NCI-H526 treated with DMSO at 0.1 percent for 48 hours (cell line): ENCODE data around the gene PRSS56.

Source experiments
- DNase-seq: peaks from one replicate; lab custom pipeline; 2025; lab: John Stamatoyannopoulos, UW

Gene PRSS56

GRCh38 chr2:232486558-232487384 lies 33.4 kb upstream of the PRSS56 start:
- DNase-seq = no peak

- no peak for DNase-seq
Observed at GRCh38 chr2:232487385-232488096, 32.6 kb upstream of the PRSS56 start, which contains the start of gene ECEL1. Gene ECEL1 (minus strand): TSS chr2:232487834. CDS start chr2:232486653, 1,181 bp downstream.

- DNase-seq = no peak
Observed at GRCh38 chr2:232488097-232488711, 32.0 kb upstream of the PRSS56 start.

- no peak for DNase-seq
Observed at GRCh38 chr2:232488721-232489300, 31.4 kb upstream of the PRSS56 start.

- DNase-seq = no peak
Observed at GRCh38 chr2:232489516-232490220, 30.5 kb upstream of the PRSS56 start.

GRCh38 chr2:232490221-232491138 lies 29.7 kb upstream of the PRSS56 start:
- DNase-seq = no peak

GRCh38 chr2:232491139-232491780 lies 28.9 kb upstream of the PRSS56 start:
- no peak for DNase-seq

GRCh38 chr2:232492236-232492848 lies 27.8 kb upstream of the PRSS56 start:
- no peak for DNase-seq

GRCh38 chr2:232492963-232493700 lies 27.1 kb upstream of the PRSS56 start:
- no peak for DNase-seq

GRCh38 chr2:232493701-232494474 lies 26.3 kb upstream of the PRSS56 start:
- DNase-seq = no peak

- DNase-seq = no peak
Observed at GRCh38 chr2:232494542-232494941, 25.6 kb upstream of the PRSS56 start.

- DNase-seq = no peak
Observed at GRCh38 chr2:232495292-232495691, 24.9 kb upstream of the PRSS56 start.

- DNase-seq = no peak
Observed at GRCh38 chr2:232496501-232497270, 23.5 kb upstream of the PRSS56 start.

GRCh38 chr2:232497348-232497747 lies 22.8 kb upstream of the PRSS56 start:
- DNase-seq = no peak

GRCh38 chr2:232498452-232498851 lies 21.7 kb upstream of the PRSS56 start:
- DNase-seq = no peak

- no peak for DNase-seq
Observed at GRCh38 chr2:232501331-232501771, 18.8 kb upstream of the PRSS56 start.

- no peak for DNase-seq
Observed at GRCh38 chr2:232501794-232502390, 18.3 kb upstream of the PRSS56 start.
